ENCODE results near the gene CPXM2.

The CPXM2 gene

DNA sequence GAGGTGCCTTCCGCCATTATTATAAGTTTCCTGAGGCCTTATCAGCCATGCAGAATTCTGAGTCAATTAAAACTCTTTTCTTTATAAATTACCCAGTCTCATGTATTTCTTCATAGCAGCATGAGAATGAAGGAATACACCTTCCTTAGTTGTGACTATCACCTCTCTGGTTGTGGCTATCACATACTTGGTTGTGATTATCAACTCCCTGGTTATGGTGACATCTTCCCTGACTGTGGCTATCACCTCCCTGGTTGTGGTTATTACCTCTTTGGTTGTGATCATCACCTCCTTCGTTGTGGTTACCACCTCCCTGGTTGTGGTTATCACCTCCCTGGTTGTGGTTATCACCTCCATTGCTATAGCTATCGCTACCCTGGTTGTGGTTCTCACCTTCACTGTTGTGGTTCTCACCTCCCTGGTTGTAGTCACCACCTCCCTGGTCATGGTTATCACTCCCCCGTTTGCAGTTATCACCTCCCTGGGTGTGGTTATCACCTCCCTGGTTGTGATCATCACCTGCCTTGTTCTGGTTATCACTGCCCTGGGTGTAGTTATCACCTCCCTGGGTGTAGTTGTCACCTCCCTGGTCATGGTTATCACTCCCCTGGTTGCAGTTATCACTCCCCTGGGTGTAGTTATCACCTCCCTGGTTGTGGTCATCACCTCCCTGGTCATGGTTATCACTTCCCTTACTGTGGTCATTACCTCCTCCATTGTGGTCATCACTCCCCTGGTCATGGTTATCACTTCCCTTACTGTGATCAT is 119.5 kb downstream of the CPXM2 start:
- DNase-seq = no peak

DNA sequence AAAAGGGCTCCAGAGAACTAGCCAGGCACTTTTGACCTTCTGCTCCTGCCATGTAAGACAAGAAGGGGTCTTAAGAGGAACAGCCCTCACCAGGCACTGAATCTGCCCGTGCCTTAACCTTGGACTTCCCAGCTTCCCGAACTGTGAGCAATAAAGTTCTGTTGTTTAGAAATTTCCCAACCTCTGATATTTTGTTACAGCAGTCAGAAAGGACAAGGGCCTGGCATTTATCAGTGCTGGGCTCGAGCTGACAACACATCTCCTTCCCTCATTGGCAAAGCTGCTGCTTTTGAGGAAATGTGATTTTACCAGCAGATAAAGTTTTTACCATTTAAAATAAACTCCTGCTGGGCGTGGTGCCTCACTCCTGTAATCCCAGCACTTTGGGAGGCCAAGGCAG is 122.0 kb downstream of the CPXM2 start:
- no peak for DNase-seq

DNA sequence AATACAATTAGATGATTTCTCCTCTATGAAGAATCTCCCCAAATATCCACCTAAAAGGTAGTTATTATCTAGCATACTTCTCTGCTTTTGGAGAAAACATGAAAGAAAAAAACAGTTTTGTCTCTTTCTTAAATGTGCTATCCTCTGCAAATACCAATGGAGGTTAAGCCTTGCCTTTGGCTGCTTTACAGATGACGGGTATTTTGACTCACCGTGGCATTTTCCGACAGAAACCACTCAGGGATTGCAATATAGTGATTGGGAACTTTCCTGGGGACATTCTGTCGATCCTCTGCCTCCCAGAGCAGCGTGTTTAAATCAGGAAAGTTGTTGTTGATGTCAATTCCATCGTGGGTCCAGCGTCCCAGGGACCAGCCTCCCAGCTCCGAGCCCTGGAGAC is 124.8 kb downstream of the CPXM2 start:
- DNase-seq = no peak

DNA sequence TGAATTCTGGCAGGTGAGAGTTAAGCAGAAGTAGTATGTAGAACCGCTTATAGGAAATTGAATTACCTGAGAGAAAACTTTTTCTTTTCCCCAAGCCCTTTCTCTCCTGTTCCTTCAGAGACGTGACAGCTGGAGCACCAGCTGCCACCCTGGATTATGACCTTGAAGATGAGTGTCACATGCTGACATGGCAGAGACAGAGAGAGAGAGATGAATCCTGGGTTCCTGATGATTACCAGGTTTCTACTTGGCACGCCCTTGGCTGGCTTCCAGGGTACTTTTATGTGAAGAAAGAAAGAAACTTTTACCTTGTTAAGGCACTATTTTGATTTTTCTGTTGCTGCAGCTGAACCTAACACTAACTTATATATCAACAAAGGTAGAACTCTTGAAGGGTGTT is 125.6 kb downstream of the CPXM2 start:
- no peak for DNase-seq

DNA sequence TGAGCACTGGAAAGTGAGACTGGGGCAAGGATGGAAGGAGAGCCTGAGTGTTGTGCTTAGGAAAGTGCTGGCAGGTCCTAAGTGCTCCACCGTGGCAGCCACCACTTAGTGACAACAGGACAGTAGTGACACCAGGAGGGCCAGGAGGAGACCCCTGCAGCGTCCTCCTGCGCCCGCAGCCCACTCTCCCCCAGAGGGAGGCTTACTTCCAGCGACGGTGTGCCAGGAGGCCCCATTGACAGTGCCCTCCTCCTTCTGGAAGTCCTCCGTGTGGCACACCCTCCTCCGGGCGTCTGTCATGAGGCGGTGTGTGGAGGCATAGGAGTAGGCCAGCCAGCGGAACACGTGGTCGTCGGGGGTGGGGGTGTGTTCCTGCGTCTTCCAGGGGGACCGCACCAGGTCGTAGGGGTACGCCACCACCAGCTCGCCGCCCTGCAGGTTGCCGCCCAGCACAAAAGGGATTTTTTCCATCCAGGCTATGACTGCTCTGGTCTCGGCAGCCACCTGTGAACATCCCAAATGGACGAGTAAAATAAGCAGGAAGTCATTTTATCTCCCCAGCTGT is 129.9 kb downstream of the CPXM2 start:
- no peak for DNase-seq

DNA sequence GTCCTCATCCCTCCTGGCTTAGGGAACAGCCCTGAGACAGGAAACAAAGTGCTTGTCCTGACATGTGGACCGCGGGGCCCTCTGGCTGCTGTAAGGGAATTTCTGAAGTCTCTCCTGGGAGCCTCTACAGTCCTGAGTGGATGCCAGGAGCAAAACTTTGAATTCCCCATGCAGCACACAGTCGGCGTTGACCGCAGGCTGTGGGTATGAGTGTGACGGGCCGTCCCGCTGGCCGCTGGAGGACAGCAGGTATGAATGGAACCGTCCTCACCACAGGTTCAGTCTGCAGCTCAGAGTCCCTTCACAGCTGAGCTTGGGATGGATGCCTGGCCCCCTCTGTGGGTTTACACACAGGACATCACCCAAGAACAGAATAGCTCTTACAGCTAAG is 130.6 kb downstream of the CPXM2 start:
- DNase-seq = no peak

DNA sequence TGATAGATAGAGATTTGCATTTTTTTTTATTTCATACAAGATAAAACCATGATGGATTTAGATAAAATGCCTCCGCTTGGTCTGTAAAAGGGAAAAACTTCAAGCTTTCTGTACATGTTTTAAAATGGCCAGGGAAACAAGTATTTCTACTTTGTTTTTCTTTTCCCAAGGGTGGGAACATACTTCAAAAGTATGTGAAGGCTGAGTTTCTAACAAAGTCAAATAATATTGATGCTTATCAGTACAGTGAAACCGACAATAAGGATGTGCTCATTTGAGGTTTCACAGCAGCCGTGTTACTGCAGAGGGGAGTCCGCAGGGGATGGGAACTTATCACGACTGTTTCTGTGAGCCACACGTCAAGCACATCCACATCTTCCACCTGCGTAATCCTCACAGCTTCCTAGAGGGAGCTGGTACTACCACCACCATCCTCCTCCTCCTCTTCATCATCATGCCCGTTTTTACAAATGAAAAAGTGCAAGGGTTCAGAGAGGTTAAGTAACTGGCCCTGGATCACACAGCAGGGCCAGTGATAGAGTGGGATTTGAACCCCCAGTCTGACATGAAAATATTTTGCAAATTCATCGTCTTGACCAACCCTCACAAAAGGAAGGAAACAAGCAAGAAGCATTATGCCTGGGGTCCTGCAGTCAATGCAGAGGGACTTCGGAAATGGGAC is 131.1 kb downstream of the CPXM2 start:
- DNase-seq = no peak

DNA sequence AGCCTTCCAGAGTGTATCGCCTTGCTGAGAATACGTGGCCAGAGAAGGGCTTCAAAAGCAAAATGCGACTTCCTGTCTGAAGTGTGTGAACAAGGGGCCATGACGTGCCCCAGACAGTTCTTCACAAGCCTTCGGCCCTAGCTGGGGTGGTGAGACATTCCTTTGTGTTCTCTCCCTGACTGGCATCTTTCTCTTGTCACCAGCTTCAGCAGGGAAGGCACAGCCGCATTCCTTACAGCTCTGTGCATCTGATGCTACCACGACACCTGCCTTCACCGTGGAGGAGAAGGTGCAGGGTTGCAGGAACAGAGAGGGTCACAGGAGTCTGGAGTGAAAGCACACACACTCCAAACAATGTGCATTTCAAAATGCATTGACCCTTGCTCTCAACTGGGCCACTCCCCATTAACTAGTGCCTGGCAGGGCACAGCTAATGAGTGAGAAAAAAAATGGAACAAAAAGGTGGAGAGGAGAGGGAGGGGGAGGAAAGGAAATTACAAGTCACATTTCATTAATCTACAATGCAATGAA is 132.0 kb downstream of the CPXM2 start:
- DNase-seq = no peak

DNA sequence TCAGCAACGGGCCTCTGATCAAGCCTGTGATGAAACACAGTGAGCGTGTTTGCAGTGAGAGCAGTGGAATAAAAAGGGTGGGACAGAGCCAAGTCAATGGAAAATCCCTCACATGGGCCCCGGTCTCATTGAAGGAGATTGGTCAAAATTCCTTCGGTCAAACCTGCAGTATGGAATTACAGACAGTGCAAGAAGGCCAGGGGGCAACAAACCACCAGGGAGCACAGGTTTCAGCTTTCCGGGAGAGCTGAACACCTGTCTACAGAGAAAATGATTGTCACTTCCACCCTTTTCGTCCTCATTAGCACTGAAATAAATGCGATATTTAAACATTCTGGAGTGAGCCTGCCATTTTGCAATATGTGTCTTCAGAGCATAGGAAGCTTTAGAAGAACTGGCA is 132.6 kb downstream of the CPXM2 start:
- DNase-seq = no peak

DNA sequence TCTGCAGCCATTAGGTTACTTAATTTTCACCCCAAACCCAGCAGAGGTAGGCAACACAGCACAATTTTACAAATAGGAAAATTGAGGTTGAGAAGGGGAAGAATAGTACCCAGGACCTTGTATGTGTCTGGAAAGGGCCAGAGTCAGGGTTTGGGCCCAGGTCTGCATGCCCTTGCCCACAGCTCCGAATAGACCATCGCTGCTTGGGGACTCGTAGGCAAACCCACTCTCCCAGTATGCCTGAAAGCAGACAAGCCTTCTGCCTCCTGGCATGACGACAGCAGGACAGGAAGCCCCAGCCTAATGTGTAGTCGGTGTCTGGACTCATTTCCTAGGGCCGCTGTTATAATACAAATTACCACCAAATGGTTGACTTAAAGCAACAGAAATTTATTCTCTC is 133.8 kb downstream of the CPXM2 start:
- no peak for DNase-seq

DNA sequence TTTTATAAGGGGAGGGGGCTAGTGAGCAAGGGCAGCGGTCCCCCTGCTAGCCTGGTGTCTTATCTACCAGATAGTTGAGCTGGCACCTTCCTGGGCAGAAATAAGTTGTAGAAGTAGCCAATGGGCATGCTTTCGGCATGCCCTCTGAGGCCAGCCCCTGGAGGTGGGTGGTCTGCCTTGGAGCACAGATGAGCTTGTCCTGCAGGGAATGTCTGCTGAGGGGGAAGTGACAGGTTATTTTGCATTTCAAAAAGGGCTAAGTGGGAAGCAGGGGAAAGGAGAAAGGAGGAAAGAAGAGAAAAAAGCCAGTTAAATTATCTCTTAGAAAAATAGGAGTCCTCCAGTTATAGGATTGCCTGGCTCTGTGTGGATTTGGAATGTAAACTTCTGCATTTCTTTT is 136.5 kb downstream of the CPXM2 start:
- no peak for DNase-seq

DNA sequence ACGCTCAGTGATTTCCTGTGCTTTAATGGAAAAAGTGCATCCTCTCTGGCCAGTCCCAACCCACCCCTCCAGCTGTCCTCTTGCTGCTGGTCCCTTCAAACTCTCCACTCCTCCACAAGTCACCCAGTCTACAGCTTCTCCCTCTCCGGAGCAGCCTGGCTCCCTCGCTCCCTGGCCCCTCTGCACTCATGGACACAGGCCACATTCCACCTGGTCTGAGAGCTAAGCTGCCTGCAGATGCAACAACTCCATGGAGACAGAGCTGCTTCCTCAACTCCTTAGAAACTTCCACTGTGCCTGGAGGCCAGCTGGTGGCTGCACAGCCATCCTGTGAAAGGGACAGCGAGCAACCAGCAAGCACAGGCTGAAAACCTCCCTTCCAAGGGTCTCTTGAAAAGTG is 137.5 kb downstream of the CPXM2 start:
- no peak for DNase-seq

DNA sequence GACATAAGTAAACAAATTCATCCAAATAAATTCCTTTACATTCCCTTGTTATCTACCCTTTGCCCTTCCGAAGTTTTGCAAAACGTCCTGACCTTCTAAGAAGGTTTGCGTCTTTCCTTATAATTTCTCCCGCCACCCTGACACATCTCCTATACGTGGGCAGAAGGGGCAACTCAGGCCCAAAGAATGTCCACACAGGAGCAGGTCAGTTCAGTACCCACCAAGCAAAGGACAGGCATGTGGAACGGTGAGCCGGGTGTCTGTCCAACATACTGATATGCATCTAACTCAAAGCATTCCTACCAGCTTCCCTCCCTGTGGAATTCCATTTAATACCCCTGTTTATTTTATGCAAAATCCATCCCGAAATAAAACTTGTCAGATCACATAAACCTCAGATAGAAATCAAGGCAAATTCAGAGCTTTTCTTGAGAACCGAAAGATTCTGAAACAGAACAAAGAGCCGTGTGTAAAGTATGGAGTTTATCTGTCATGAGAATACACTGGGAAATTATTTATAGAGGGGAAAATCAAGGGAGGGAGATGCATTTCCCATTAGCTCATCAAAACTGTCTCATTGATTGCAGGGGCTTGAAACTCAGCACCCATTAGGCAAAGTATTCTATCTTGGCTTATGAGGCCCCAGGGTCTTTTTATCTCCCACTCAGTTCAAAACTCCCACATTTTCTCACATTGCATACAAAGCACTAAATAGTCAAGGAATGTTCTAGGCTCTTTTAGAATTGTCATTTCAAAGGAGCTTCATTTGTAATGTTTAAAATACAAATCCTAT is 140.1 kb downstream of the CPXM2 start:
- no peak for DNase-seq

DNA sequence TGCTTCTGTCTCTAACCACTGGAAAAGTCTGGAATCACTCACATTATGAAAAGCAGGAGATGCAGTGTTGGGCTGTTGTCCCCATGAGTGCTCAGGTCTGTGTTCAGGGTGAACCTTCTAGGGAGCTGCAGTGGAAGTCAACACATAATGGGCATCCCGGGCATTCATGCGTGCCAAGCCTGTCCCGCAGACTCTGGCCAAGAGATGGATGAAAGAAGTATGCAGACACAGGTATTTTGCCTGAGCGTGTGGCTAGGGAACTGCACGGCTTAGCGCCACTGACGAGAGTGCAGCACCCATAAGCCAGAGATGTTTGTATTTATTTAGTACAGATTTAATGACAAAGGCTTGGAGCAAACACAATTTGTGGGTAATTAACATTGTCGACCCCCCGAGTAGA is 140.7 kb downstream of the CPXM2 start:
- no peak for DNase-seq

DNA sequence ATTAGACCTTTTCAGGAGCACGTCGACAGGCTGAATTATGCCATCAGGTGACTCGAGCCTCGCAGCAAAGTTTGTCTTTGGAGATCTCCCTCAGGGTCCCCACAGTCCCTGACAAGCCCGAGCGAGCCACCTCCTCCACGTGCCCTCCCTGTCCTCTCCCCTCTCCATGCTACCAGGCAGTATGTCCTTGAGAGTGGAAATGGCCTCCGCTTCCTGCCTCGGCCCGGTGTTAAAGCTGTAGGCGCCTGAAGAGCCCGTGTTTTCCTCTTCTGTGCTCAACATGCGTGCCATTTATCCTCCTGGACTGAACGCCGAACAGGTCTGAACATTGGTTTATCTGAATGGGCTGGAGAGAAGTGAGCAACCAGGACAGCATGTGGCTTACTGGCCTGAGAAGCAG is 142.9 kb downstream of the CPXM2 start:
- DNase-seq = no peak

DNA sequence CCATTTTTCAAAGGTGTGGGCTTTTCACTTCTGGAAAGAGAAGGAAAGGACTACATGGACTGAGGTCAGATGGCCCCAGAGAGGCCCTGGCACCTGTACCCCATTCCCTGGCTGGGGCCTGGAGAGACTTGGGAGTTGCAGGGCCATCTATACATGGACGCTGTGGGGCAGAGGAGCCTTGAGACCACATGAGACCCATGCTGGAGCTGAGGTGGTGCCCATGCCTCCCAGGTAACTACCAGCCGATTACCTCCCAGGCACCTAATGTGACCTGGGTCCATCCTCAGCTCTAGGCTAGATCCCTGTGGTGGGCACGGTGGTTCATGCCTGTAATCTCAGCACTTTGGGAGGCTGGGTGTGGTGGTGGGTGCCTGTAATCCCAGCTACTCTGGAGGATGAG is 144.2 kb downstream of the CPXM2 start:
- DNase-seq = no peak

DNA sequence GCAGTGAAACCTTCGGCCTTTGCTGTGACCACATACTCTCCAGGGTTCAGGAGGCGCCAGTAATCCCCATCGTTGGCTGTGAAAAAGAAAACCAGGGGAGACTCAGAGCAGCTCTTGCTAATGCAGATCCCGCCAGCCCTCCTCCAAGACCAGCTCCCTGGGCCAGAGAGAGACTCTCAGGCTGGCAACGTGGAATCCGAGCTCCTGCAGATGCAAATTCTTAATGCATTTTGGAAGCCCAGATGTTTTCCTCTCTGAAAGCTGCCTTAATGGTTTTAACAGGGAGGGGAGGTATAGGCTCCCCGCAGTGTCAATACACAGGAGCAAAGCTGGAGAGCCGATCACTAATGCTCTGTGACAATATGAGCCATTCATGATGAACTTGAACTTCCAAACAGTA is 144.7 kb downstream of the CPXM2 start:
- DNase-seq = no peak

DNA sequence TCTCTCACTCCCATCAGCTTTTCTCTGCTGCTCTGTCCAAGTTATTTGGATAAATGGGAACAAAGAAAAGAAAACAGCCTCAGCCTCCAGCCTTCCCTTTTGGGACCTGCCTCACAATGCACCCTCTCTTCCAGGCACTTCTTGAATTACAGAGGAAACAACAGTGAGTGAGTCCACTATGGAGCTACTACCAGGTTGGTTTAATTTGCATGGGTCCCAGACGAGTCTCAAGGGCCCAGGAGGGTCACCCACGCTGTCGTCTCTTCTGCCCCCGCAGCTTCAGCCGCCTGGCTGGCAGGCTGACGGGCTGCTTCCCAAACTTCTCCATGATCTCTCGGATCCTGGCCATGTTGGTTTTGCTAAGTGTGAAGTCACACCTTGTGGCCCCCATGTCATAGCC is 145.1 kb downstream of the CPXM2 start:
- DNase-seq = no peak

DNA sequence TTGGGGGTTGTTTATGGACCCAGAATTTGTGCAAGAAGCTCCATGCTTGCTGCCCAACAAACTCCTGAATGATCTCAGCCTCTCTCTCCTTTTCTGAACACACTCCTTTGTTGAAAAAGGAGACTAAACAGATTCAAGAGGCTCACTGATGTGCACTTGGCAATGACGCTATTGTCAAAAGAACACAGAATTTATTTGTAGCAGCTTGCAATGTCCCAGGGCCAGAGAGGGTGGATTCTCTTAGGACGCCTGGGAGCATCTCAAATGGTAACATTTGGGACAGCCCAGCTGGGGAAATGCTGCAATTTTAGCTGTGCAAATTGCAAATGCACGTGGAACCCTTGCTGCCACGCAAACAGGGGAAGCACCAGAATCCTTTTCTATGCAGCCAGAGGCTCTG is 145.5 kb downstream of the CPXM2 start:
- no peak for DNase-seq

DNA sequence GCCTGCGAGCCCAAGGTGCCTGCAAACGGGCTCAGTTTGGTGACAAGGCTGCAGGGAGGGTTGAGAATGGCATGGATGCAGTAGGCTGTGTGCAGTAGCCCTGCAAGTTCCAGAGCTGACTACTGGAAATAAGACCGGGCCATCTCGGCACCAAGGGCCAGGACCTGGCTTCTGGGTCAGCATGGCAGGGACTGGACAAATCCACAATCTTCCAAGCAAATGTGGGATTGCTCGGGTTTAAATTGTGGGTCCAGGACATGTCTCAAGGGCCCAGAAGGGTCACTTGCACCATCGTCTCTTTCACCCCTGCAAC is 147.4 kb downstream of the CPXM2 start:
- no peak for DNase-seq

DNA sequence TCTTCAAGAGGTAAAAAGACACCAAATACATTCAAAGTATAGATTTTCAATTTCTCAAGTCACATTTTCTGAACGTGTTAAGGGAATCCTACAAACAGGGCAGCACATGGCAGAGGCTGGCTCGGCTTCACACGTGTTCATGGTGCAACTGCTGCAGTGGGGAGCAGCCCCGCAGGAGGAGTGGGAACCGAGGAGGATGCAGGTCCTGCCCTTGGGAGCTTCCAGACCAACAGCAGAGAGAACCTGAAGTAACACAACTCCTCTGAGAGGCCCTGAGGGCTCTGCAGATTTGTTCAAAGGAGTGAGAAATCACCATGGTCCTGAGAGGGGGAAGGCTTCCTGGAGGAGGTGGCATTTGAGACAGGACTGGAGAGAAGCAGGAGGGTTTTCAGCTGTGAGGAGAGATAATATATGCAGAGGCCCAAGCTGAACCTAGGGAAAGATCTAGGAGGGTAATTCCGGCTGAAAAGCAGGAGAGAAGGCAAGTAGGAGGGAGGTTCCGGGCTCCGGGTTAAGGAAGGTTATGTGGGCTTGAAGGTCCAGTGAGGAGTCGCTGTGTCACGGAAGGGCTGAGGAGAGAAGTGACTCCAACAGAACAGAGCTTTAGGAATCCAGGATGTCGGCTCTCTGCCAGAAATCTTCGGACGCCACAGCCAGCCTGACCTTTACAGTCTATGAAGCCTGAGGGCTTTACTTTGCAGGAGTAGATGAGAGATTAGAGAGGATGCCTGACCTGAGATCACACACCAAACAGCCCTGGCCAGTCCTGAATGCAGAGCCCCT is 148.0 kb downstream of the CPXM2 start:
- DNase-seq = no peak

DNA sequence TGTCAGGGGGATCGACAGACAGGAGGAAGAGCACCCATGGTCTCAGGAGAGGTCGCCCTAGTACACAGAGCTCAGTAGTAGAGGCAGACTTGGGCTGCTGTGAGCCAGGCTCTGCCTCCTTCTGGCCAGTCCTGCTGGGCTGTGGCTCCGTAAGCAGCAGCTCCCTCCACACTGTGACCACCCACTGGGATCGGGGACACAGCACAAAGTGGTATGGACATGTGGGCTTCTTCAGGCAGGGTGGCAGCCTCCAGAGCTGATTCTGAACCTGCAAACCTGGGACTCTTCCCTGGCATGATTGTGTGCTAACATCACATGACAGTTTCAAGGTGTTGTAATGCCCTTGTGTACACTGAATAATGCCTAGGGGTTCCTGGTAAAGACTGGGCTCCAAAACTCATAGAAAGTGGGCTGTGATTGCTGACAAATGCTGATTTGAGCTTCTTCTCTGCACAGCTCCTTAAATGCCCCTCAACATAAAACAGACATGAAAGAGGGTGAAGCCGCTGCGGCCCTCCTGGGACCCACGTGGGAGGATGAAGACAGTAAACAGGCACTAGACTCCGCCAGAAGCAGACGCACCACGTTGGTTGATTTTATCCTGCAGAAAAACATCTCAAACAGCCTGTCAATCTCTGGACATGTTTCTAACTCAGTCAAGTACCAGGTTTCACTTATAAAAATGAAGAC is 148.7 kb downstream of the CPXM2 start:
- no peak for DNase-seq

Measured in fibroblast of skin of scalp (primary cell).